Right forelimb (tissue), 1 donor: Measurements from ENCODE around the gene UNC45B.
"Not testable (repeated sequence)": the region's sequence is repeated elsewhere in the genome, so short reads cannot be mapped to it uniquely, and the experiment has no call there.

ENCODE experiments used
- DNase-seq: peaks from one replicate; pipeline ENCODE4 v3.0.0-alpha.2; 2018

Gene UNC45B

GRCh38 chr17:35214631-35215273 is 67.1 kb downstream of the UNC45B start:
- no peak for DNase-seq

- no peak for DNase-seq
These were observed 69.5 kb downstream of the UNC45B start for GRCh38 chr17:35217107-35217506.

- no peak for DNase-seq
These were observed 71.3 kb downstream of the UNC45B start for GRCh38 chr17:35218915-35219314.

GRCh38 chr17:35222452-35222851 is 74.8 kb downstream of the UNC45B start:
- no peak for DNase-seq

- DNase-seq: no peak
These were observed 76.8 kb downstream of the UNC45B start for GRCh38 chr17:35224436-35224835.

GRCh38 chr17:35227546-35227945 is 79.9 kb downstream of the UNC45B start:
- DNase-seq: no peak

- DNase-seq: no peak
These were observed 82.0 kb downstream of the UNC45B start for GRCh38 chr17:35229638-35230037.

- DNase-seq: not testable (repeated sequence)
These were observed 86.7 kb downstream of the UNC45B start for GRCh38 chr17:35234315-35234714.

GRCh38 chr17:35235289-35235688 is 87.7 kb downstream of the UNC45B start:
- no peak for DNase-seq

- no peak for DNase-seq
These were observed 88.3 kb downstream of the UNC45B start for GRCh38 chr17:35235917-35236316.

- no peak for DNase-seq
These were observed 89.2 kb downstream of the UNC45B start for GRCh38 chr17:35236821-35237220.

- no peak for DNase-seq
These were observed 91.2 kb downstream of the UNC45B start for GRCh38 chr17:35238821-35239220.
